Natural killer cell (primary cell): ENCODE data around the gene CTNNA3. TPM values are rescaled to one million over a fixed set of nuclear protein-coding genes. Genes with fewer than 3 reads are reported as not detected.

Experiments used
- ATAC-seq, 3 donors: fragments of 150-1000 bp in 2 of 3; fragments of 200-7000 bp in 1 of 3; cut with Tn5 transposase; 1 replicate in 1 of 3; 2 replicates in 2 of 3; pipeline ENCODE4 v1.10.0; 2021; ENCODE audit warnings: mild to moderate bottlenecking in 2 of 3, moderate library complexity in 2 of 3
- DNase-seq, 2 donors: peaks; one replicate each; pipeline versions ENCODE4 v3.0.0 to v3.0.0-alpha.2; 2013 to 2021; ENCODE audit warnings: mixed read lengths in 1 of 2
- H3K27ac ChIP-seq: one replicate; pipeline ENCODE4 v1.5.1; 2013; ENCODE audit warnings: mild to moderate bottlenecking, low read length
- H3K27me3 ChIP-seq: one replicate; pipeline ENCODE4 v1.6.1; 2013; ENCODE audit warnings: low read length; ENCODE audit not compliant: control insufficient read depth, insufficient read depth
- H3K36me3 ChIP-seq: one replicate; pipeline ENCODE4 v1.6.1; 2013; ENCODE audit warnings: low read length; ENCODE audit not compliant: control insufficient read depth, insufficient read depth
- H3K4me1 ChIP-seq: one replicate; pipeline ENCODE4 v1.6.1; 2013; ENCODE audit warnings: low read length; ENCODE audit not compliant: control insufficient read depth, insufficient read depth
- H3K4me3 ChIP-seq: one replicate; pipeline ENCODE4 v1.5.1; 2013; ENCODE audit warnings: low read length
- H3K9me3 ChIP-seq: one replicate; pipeline ENCODE4 v1.6.1; 2013; ENCODE audit warnings: low read length; ENCODE audit not compliant: control insufficient read depth, insufficient read depth
- H3K27ac Mint-ChIP-seq, 2 donors: one replicate each; pipeline ENCODE4 v1.8.0; 2022; ENCODE audit warnings: mild to moderate bottlenecking in 2 of 2, mixed read lengths in 2 of 2, moderate library complexity in 1 of 2
- H3K27me3 Mint-ChIP-seq, 2 donors: one replicate each; pipeline ENCODE4 v1.8.0; 2022; ENCODE audit warnings: low read depth in 2 of 2, mixed read lengths in 2 of 2
- H3K36me3 Mint-ChIP-seq: one replicate; pipeline ENCODE4 v1.8.0; 2022; ENCODE audit warnings: mixed read lengths
- H3K4me1 Mint-ChIP-seq, 2 donors: one replicate each; pipeline ENCODE4 v1.8.0; 2022; ENCODE audit warnings: mixed read lengths in 2 of 2
- H3K4me3 Mint-ChIP-seq: one replicate; pipeline ENCODE4 v1.8.0; 2022; ENCODE audit warnings: mild to moderate bottlenecking, moderate library complexity, mixed read lengths
- H3K9me3 Mint-ChIP-seq, 2 donors: one replicate each; pipeline ENCODE4 v1.8.0; 2022; ENCODE audit warnings: mixed read lengths in 2 of 2
- CTCF ChIP-seq: fragments of 200-600 bp; IDR thresholded peaks from one replicate; pipeline ENCODE4 v1.8.0; 2022; ENCODE audit warnings: antibody characterized with exemption
- WGBS: methylation state at CpG from one replicate; pipeline ENCODE4 v1.1.7; 2013; ENCODE audit warnings: missing lambda C conversion rate; ENCODE audit not compliant: insufficient coverage; 5-methylcytosine and 5-hydroxymethylcytosine counted together
- intact Hi-C: fragments of 100-400 bp; cut with micrococcal nuclease; formaldehyde crosslinking; loops from one replicate; pipeline ENCODE4 v1.14.2; 2022
- total RNA-seq, 4 donors: library from RNA; stranded (reverse); fragments of 120-200 nt in 1 of 4; gene quantifications; one replicate each; pipeline versions ENCODE4 v1.2.3 to v1.2.4, GENCODE V29; 2013 to 2022

Gene CTNNA3
- total RNA-seq, 3 donors from 2014 or later (not counting 1 experiment from before 2014, with no cell fraction given): not detected

GRCh38 chr10:67225226-67225625 is 470.8 kb downstream of the CTNNA3 start:
- Histone ChIP-seq H3K4me3 (no peak overlapping the region), H3K9me3 (peaks cover 9% of the 10 kb centered on the region), H3K4me1 (no peaks in the 10 kb centered on the region), H3K36me3 (no peaks in the 10 kb centered on the region), H3K27me3 (no peaks in the 10 kb centered on the region), H3K27ac (no peak overlapping the region)
- Mint-ChIP-seq H3K4me3 (no peak overlapping the region), H3K4me1 (no peaks in the 10 kb centered on the region), H3K36me3 (peaks cover 13% of the 10 kb centered on the region), H3K27me3 (peaks cover under 1 to 6% of the 10 kb centered on the region in 2 donors), H3K27ac (no peak overlapping the region), H3K9me3 (peaks cover 22 to 23% of the 10 kb centered on the region in 2 donors)
- ATAC-seq (no peak), DNase-seq (no peak)
- no peak for TF ChIP-seq CTCF
- 71% methylated on average over 4 of the region's 4 CpGs for WGBS
- intact Hi-C loops: no loop called here

- Histone ChIP-seq H3K27me3 (no peaks in the 10 kb centered on the region), H3K36me3 (no peaks in the 10 kb centered on the region), H3K4me1 (no peaks in the 10 kb centered on the region), H3K4me3 (no peak overlapping the region), H3K9me3 (peaks cover 9% of the 10 kb centered on the region), H3K27ac (no peak overlapping the region)
- peaks cover 13% of the 10 kb centered on the region for H3K36me3 Mint-ChIP-seq
- H3K27ac Mint-ChIP-seq: no peak overlapping the region
- no peaks in the 10 kb centered on the region for H3K4me1 Mint-ChIP-seq
- ATAC-seq (no peak), DNase-seq (no peak)
- no peak overlapping the region for H3K4me3 Mint-ChIP-seq
- 90% methylated on average over 5 of the region's 5 CpGs for WGBS
- intact Hi-C loops: no loop called here
- H3K9me3 Mint-ChIP-seq: peaks cover 22 to 23% of the 10 kb centered on the region in 2 donors
- no peak for TF ChIP-seq CTCF
- H3K27me3 Mint-ChIP-seq: no peaks in the 10 kb centered on the region
Observed at GRCh38 chr10:67224553-67224952, 471.4 kb downstream of the CTNNA3 start.

- WGBS: 97% methylated on average over 3 of the region's 3 CpGs
- Histone ChIP-seq H3K4me3 (no peak overlapping the region), H3K36me3 (no peaks in the 10 kb centered on the region), H3K9me3 (peaks cover 9% of the 10 kb centered on the region), H3K4me1 (no peaks in the 10 kb centered on the region), H3K27me3 (no peaks in the 10 kb centered on the region), H3K27ac (no peak overlapping the region)
- Mint-ChIP-seq H3K27me3 (no peaks in the 10 kb centered on the region), H3K4me1 (no peaks in the 10 kb centered on the region), H3K9me3 (peaks cover 19 to 24% of the 10 kb centered on the region in 2 donors), H3K27ac (no peak overlapping the region), H3K36me3 (peaks cover 13% of the 10 kb centered on the region), H3K4me3 (no peak overlapping the region)
- no peak for DNase-seq
- no peak for TF ChIP-seq CTCF
- intact Hi-C loops: no loop called here
- no peak for ATAC-seq
Observed at GRCh38 chr10:67222934-67223333, 473.1 kb downstream of the CTNNA3 start.

GRCh38 chr10:67221939-67222494 is 474.0 kb downstream of the CTNNA3 start:
- intact Hi-C loops: no loop called here
- no peak for TF ChIP-seq CTCF
- DNase-seq: no peak
- WGBS: 100% methylated on average over 1 of the region's 4 CpGs
- H3K36me3 ChIP-seq: no peaks in the 10 kb centered on the region
- no peak overlapping the region for H3K27ac ChIP-seq
- peaks cover 13% of the 10 kb centered on the region for H3K36me3 Mint-ChIP-seq
- peaks cover 9% of the 10 kb centered on the region for H3K9me3 ChIP-seq
- H3K4me3 ChIP-seq: no peak overlapping the region
- ATAC-seq: no peak
- no peak overlapping the region for H3K4me3 Mint-ChIP-seq
- no peaks in the 10 kb centered on the region for H3K4me1 Mint-ChIP-seq
- H3K27ac Mint-ChIP-seq: no peak overlapping the region
- H3K27me3 Mint-ChIP-seq: no peaks in the 10 kb centered on the region
- no peaks in the 10 kb centered on the region for H3K27me3 ChIP-seq
- peaks cover 18 to 21% of the 10 kb centered on the region in 2 donors for H3K9me3 Mint-ChIP-seq
- no peaks in the 10 kb centered on the region for H3K4me1 ChIP-seq
